ENCODE measurements around the gene SSX2IP.

GRCh38 chr1:84620720-84621313 is 69.4 kb downstream of the SSX2IP start:
- TF ChIP-seq CTCF (IDR thresholded peaks at IDR 0.05) (peak; percentile 83 to 96 (median 89)), POLR2A (IDR thresholded peaks at IDR 0.05) (peak in 1 of 2 donors; percentile 37)

Measured in uterus (tissue), 2 donors.